Measurements from ENCODE around the gene MAPK7.

- no peak for TF ChIP-seq EZH2 (IDR thresholded peaks at IDR 0.05)
- TF ChIP-seq POLR2AphosphoS5 (IDR thresholded peaks at IDR 0.05; ENCODE audit: borderline replicate concordance, low read depth, low read length) = no peak
- no peak for TF ChIP-seq FOXP2 (optimal IDR thresholded peaks at IDR 0.05; ENCODE audit: control extremely low read depth, extremely low read length, insufficient read depth)
Observed at GRCh38 chr17:19375732-19376131, 2.6 kb upstream of the MAPK7 start.
